Measurements from ENCODE around the gene ERFL.
A peak's percentile ranks its signal among the peaks of the same experiment; 100 is the strongest.

The ERFL gene

DNA sequence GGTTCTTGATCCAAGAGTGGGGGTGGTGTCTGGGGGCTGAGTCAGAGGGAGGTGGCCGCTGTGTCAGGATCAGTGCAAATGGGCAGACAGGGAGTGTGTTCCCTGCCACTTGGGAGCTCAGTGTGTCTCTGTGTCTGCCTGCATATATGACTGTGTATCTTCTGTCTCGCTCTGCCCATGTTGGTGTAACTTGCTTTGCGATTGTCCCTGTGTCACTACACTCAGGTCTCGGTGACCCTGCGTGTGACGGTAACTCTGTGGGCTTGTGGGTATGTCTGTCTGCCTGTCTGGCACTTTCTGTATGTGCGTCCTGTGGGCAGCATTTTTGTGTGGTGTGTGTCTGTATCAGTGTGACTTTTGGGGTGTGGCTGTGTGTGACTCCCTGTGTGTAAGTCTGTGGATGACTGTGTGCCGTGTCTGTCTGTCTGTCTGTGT lies 8.2 kb upstream of the ERFL start:
- no peak overlapping the region for H3K4me3 ChIP-seq (ENCODE audit: low read depth, low read length)
- TF ChIP-seq, protein P1, sequence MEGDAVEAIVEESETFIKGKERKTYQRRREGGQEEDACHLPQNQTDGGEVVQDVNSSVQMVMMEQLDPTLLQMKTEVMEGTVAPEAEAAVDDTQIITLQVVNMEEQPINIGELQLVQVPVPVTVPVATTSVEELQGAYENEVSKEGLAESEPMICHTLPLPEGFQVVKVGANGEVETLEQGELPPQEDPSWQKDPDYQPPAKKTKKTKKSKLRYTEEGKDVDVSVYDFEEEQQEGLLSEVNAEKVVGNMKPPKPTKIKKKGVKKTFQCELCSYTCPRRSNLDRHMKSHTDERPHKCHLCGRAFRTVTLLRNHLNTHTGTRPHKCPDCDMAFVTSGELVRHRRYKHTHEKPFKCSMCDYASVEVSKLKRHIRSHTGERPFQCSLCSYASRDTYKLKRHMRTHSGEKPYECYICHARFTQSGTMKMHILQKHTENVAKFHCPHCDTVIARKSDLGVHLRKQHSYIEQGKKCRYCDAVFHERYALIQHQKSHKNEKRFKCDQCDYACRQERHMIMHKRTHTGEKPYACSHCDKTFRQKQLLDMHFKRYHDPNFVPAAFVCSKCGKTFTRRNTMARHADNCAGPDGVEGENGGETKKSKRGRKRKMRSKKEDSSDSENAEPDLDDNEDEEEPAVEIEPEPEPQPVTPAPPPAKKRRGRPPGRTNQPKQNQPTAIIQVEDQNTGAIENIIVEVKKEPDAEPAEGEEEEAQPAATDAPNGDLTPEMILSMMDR (conservative IDR thresholded peaks at IDR 0.05; ENCODE audit: low read depth, low read length) = no peak
- DNase-seq (ENCODE audit: low read depth) = no peak

DNA sequence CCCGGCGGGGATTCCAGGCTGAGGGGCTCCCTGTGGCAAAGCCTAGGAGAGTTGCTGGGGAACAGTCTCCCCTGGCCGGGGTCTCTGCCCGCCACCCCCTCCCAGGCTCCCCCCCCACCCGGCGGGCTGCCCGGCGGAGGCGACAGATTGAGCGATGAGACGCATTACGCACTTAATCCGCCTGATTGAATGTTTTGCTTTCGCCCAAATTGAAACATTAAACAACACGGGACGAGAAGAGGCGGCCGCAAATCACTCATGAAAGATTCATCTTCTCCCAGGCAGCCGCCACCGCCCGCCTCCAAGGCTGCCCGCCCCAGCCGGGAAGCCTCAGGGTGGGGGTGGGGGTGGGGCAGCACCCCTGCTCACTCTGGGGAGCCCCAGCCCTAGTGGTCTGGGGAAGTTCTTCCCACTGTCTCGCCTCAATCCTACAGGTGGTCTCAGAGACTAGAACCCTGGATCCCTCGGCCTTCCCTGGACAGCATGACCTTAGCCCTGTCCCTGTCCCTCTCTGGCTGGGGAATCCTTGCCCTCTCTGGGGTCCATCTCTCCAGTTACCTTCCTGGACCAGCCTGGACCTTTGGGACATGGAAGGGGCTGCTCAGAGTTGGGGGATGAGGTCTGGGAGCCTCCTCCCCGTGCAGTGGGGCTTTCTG lies 7.6 kb upstream of the ERFL start:
- TF ChIP-seq, protein P1 (conservative IDR thresholded peaks at IDR 0.05; ENCODE audit: low read depth, low read length) = no peak
- DNase-seq (ENCODE audit: low read depth) = no peak
- no peak overlapping the region for H3K4me3 ChIP-seq (ENCODE audit: low read depth, low read length)

DNA sequence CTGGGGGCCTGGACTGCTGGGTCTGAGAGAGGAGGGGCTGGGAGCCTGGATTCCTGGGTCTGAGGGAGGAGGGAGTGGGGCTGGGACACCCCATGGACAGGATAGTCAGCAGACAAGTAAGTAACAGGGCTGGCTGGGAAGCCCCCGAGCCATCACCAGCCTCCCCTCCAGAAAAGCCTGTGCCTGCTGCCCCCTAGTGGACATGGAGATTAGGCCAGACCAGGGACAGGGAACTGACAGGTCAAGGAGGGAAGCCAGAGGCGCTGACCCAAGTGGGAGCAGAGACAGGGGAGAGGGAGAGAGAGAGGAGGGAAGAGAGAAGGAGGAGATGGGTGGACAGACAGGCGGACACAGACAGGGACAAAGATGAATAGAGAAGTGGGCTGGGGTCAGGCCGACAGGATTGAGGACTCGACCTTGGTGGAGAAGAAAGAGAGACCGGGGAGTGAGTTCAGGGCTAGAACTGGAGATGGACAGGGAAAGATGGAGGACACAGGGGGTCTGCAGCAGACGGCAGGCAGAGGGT lies 6.7 kb upstream of the ERFL start:
- no peak overlapping the region for H3K4me3 ChIP-seq (ENCODE audit: low read depth, low read length)
- TF ChIP-seq, protein P1 (conservative IDR thresholded peaks at IDR 0.05; ENCODE audit: low read depth, low read length) = peak; percentile 90
- DNase-seq (ENCODE audit: low read depth) = peak; percentile 59

DNA sequence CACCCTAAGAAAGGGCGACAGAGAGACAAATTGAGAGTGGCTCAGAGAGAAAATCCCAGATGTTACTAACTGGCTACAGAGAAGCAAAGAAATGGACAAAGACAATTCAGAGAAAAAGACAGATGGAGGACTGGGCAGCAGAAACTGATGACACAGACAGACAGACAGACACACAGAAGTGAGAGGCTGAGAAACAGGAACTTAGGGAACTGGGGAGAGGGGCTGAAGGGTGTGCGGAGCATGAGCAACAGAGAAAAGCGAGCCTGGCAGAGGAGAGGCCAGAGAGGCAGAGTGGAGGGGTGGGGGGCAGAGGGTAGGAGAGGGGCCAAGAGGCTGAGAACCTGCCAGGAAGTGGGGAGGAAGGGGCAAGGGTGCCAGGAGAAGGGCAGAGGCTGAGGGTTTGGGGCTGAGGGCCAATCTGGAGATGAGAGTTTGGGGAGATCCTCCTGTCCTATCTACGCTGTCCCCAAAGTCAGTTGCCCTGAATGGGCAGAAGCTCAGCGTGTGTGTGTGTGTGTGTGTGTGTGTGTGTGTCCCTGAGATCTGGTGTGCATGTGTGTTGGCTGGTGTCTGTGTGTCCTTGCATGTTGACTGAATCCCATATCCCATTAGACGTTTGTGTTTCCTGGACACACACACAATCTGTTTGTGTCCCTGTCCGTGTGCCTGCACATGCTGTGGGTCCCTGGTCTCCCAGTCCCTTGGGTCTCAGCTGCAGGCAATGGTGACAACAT lies 5.6 kb upstream of the ERFL start:
- TF ChIP-seq, protein P1 (conservative IDR thresholded peaks at IDR 0.05; ENCODE audit: low read depth, low read length) = no peak
- no peak overlapping the region for H3K4me3 ChIP-seq (ENCODE audit: low read depth, low read length)
- DNase-seq (ENCODE audit: low read depth) = no peak

DNA sequence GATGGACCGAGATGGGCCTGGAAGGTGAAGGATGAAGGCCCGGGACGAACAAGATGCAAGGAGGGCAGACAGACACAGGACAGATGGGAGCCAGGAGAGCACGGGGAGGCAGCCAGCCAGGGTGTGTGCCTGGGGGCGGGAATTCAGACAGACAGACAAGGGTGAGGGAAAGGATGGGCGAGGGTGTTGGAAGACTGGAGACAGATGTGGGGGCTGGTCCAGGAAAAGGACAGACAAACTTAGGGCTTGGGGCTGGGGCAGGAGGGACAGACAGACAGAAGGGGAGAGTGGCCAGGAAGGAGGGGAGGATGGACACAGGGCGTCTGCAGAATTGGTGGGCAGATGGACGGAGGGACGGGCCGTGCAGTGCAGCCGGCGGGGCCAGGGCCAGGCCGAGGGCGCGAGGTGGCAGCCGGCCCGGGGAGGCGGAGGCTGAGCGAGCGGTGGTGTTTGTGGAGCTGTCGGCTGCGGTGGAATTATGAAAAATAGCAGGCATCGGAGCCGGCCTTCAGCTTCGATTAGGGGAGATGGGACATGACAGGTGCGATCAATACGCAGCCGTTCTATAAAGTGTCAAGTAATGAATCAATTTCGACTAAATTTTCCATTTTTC lies 4.6 kb upstream of the ERFL start:
- no peak for DNase-seq (ENCODE audit: low read depth)
- TF ChIP-seq, protein P1 (conservative IDR thresholded peaks at IDR 0.05; ENCODE audit: low read depth, low read length) = no peak
- no peak overlapping the region for H3K4me3 ChIP-seq (ENCODE audit: low read depth, low read length)

DNA sequence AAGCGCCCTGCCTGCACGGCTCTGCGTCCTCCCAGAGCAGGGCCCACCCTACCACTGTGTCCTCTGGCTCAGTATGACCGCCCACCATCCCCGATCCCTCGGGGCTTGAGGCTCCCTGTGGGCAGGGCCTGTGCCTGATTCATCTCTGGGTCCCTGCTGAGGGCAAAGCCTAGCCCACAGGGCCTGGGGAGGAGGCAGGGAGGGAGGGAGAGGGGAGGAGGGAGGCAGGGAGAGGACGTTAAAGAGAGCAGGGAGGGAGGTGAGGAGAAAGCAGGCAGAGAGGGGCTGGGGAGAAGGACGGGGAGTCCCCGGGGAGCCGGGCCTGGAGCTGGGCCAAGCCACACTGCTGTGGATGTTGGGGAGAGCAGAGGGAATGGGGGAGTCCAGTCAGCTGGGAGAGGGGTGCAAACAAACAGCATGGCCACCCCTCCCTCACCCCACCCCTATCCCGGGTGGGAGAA lies 4.0 kb upstream of the ERFL start:
- DNase-seq (ENCODE audit: low read depth) = no peak
- H3K4me3 ChIP-seq (ENCODE audit: low read depth, low read length) = no peak overlapping the region
- TF ChIP-seq, protein P1 (conservative IDR thresholded peaks at IDR 0.05; ENCODE audit: low read depth, low read length) = no peak

Measured in choroid plexus epithelial cell (primary cell).